ENCODE data around the gene GRK5. TPM values are rescaled to one million over a fixed set of nuclear protein-coding genes. Genes with fewer than 3 reads are reported as not detected.

The GRK5 gene
- total RNA-seq, 1 donor from 2014 or later, result 2.8 TPM

GRCh38 chr10:119370111-119370741 is 162.9 kb downstream of the GRK5 start:
- Histone ChIP-seq H3K4me3 (ENCODE audit: low read depth, low read length) (no peak overlapping the region), H3K27me3 (ENCODE audit: control insufficient read depth, insufficient read depth, low read length) (peaks cover 4% of the 10 kb centered on the region), H3K36me3 (ENCODE audit: control insufficient read depth, insufficient read depth, low read length) (no peaks in the 10 kb centered on the region)
- TF ChIP-seq CTCF (IDR thresholded peaks at IDR 0.05; ENCODE audit: insufficient read depth, low read length, poor library complexity, severe bottlenecking), result no peak
- DNase-seq (ENCODE audit: low read depth), result no peak

GRCh38 chr10:119370972-119371703 is 163.8 kb downstream of the GRK5 start:
- no peak for DNase-seq (ENCODE audit: low read depth)
- TF ChIP-seq CTCF (IDR thresholded peaks at IDR 0.05; ENCODE audit: insufficient read depth, low read length, poor library complexity, severe bottlenecking), result no peak
- Histone ChIP-seq H3K4me3 (ENCODE audit: low read depth, low read length) (no peak overlapping the region), H3K27me3 (ENCODE audit: control insufficient read depth, insufficient read depth, low read length) (peaks cover 4% of the 10 kb centered on the region), H3K36me3 (ENCODE audit: control insufficient read depth, insufficient read depth, low read length) (no peaks in the 10 kb centered on the region)

- TF ChIP-seq CTCF (IDR thresholded peaks at IDR 0.05; ENCODE audit: insufficient read depth, low read length, poor library complexity, severe bottlenecking), result no peak
- H3K4me3 ChIP-seq (ENCODE audit: low read depth, low read length), result no peak overlapping the region
- H3K36me3 ChIP-seq (ENCODE audit: control insufficient read depth, insufficient read depth, low read length), result no peaks in the 10 kb centered on the region
- H3K27me3 ChIP-seq (ENCODE audit: control insufficient read depth, insufficient read depth, low read length), result peaks cover 2% of the 10 kb centered on the region
- DNase-seq (ENCODE audit: low read depth), result no peak
Measured at GRCh38 chr10:119371704-119372663, 164.6 kb downstream of the GRK5 start.

GRCh38 chr10:119373294-119374102 is 166.1 kb downstream of the GRK5 start:
- no peak for DNase-seq (ENCODE audit: low read depth)
- H3K27me3 ChIP-seq (ENCODE audit: control insufficient read depth, insufficient read depth, low read length), result peaks cover 1% of the 10 kb centered on the region

More at GRCh38 chr10:119373294-119374102, 166.1 kb downstream of the GRK5 start:
- no peak for TF ChIP-seq CTCF (IDR thresholded peaks at IDR 0.05; ENCODE audit: insufficient read depth, low read length, poor library complexity, severe bottlenecking)
- Histone ChIP-seq H3K36me3 (ENCODE audit: control insufficient read depth, insufficient read depth, low read length) (no peaks in the 10 kb centered on the region), H3K4me3 (ENCODE audit: low read depth, low read length) (no peak overlapping the region)
